ENCODE results near the gene SLC18A3.

DNA sequence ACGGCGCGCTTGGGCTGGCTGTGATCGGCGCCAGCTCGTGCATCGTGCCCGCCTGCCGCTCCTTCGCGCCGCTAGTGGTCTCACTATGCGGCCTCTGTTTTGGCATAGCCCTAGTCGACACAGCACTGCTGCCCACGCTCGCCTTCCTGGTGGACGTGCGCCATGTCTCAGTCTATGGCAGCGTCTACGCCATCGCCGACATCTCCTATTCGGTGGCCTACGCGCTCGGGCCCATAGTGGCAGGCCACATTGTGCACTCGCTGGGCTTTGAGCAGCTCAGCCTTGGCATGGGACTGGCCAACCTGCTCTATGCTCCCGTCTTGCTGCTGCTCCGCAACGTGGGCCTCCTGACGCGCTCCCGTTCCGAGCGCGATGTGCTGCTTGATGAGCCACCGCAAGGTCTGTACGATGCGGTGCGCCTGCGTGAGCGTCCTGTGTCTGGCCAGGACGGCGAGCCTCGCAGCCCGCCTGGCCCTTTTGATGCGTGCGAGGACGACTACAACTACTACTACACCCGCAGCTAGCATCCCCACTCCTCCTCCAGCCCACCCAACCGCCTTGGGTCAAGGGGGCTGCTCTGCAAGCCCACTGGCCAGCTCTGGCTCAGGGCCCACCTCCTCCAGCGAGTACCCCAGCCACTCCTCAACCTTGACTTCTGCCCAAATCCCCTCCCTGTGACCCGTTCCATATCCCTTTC is 1.9 kb downstream of the SLC18A3 start:
- TF ChIP-seq CTCF (IDR thresholded peaks at IDR 0.05 in 2 of 3, conservative IDR thresholded peaks at IDR 0.05 in 1 of 3; ENCODE audit: borderline replicate concordance in 1 of 3, insufficient read depth in 1 of 3, low read depth in 2 of 3, low read length in 2 of 3) = no peak
- TF ChIP-seq POLR2A (IDR thresholded peaks at IDR 0.05; ENCODE audit: borderline replicate concordance, extremely low read depth, insufficient read depth, insufficient read length) = no peak
- TF ChIP-seq, protein P1, sequence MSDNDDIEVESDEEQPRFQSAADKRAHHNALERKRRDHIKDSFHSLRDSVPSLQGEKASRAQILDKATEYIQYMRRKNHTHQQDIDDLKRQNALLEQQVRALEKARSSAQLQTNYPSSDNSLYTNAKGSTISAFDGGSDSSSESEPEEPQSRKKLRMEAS (IDR thresholded peaks at IDR 0.05) = no peak
- no peak for TF ChIP-seq SRF (IDR thresholded peaks at IDR 0.05; ENCODE audit: low read depth)
- TF ChIP-seq EGR1 (IDR thresholded peaks at IDR 0.05; ENCODE audit: low read depth) = no peak
- TF ChIP-seq EZH2 (IDR thresholded peaks at IDR 0.05) = no peak
- TF ChIP-seq POLR2AphosphoS5 (IDR thresholded peaks at IDR 0.05; ENCODE audit: low read depth, low read length) = no peak
- TF ChIP-seq TCF7L2 (IDR thresholded peaks at IDR 0.05; ENCODE audit: borderline replicate concordance, extremely low read depth, insufficient read depth, insufficient read length) = no peak

Measured in HCT116 (cell line).